ENCODE measurements around the gene LCORL. TPM values are rescaled to one million over a fixed set of nuclear protein-coding genes. Genes with fewer than 3 reads are reported as not detected.

The LCORL gene
- total and polyA plus RNA-seq, 11 donors = 1.3 to 12.1 (median 5.8) TPM

GRCh38 chr4:18020671-18021469, 685 bp downstream of the LCORL start:
- H3K4me3 ChIP-seq = peak overlapping the region; percentile 58 to 97 (median 90)
- intact Hi-C loops (cut with DNase I) = loop anchor here in 8 of 10 donors (1.0 to 10.0 kb wide), 4 partner anchors 206 to 214 kb away; partner anchors contain the start of genes DCAF16 (in 7 of the 8) and NCAPG (in 7 of the 8)
- H3K27me3 ChIP-seq = no peaks in the 10 kb centered on the region
- no peaks in the 10 kb centered on the region for H3K36me3 ChIP-seq
- H3K9me3 ChIP-seq = no peaks in the 10 kb centered on the region
- WGBS, 4 donors = 0 to 1% (median 1%) methylated on average over 22 to 90 of the region's 90 CpGs
- peaks cover 0 to 31% (median 9%) of the 10 kb centered on the region in 12 donors for H3K4me1 ChIP-seq
- peak in 3 of 4 donors; percentile 24 to 57 (median 52) for ATAC-seq
- peak; percentile 72 to 80 (median 75) for DNase-seq
- TF ChIP-seq CTCF (IDR thresholded peaks at IDR 0.05) (peak in 4 of 12 donors; percentile 9 to 41 (median 26)), POLR2A (IDR thresholded peaks at IDR 0.05) (no peak)
- H3K27ac ChIP-seq = peak overlapping the region; percentile 85 to 97 (median 95)

- Histone ChIP-seq H3K4me1 (peaks cover 0 to 30% (median 9%) of the 10 kb centered on the region in 12 donors), H3K36me3 (no peaks in the 10 kb centered on the region), H3K9me3 (no peaks in the 10 kb centered on the region), H3K27me3 (no peaks in the 10 kb centered on the region), H3K27ac (peak overlapping the region in 6 of 12 donors; percentile 91 to 97 (median 96)), H3K4me3 (peak overlapping the region; percentile 58 to 97 (median 90))
- ATAC-seq (no peak), DNase-seq (no peak)
- TF ChIP-seq POLR2A (IDR thresholded peaks at IDR 0.05) (no peak), CTCF (IDR thresholded peaks at IDR 0.05) (no peak)
- 5 to 10% (median 6%) methylated on average over 16 of the region's 16 CpGs for WGBS, 4 donors
- intact Hi-C loops (cut with DNase I) = loop anchor here in 7 of 10 donors (5.0 to 10.0 kb wide), 3 partner anchors 205 to 213 kb away; partner anchors contain the start of genes DCAF16 (in 6 of the 7) and NCAPG (in 6 of the 7)
Observed at GRCh38 chr4:18020145-18020670, 1.3 kb downstream of the LCORL start.

GRCh38 chr4:18014269-18014668, 7.3 kb downstream of the LCORL start:
- Histone ChIP-seq H3K27me3 (no peaks in the 10 kb centered on the region), H3K9me3 (no peaks in the 10 kb centered on the region), H3K36me3 (no peaks in the 10 kb centered on the region), H3K4me1 (peaks cover 0 to 29% (median 16%) of the 10 kb centered on the region in 12 donors), H3K4me3 (no peak overlapping the region), H3K27ac (no peak overlapping the region)
- intact Hi-C loops (cut with DNase I) = no loop called here
- DNase-seq (no peak), ATAC-seq (no peak)
- 69 to 90% (median 81%) methylated on average over 1 of the region's 1 CpG for WGBS, 4 donors
- TF ChIP-seq CTCF (IDR thresholded peaks at IDR 0.05) = no peak
- no peak for TF ChIP-seq POLR2A (IDR thresholded peaks at IDR 0.05)

- no peak for ATAC-seq
- TF ChIP-seq POLR2A (IDR thresholded peaks at IDR 0.05) = no peak
- WGBS, 4 donors = 81 to 88% (median 83%) methylated on average over 3 of the region's 3 CpGs
Observed at GRCh38 chr4:18012807-18013462, 8.6 kb downstream of the LCORL start.

More at GRCh38 chr4:18012807-18013462, 8.6 kb downstream of the LCORL start:
- H3K9me3 ChIP-seq = no peaks in the 10 kb centered on the region
- H3K4me1 ChIP-seq = peaks cover 0 to 27% (median 17%) of the 10 kb centered on the region in 12 donors
- H3K4me3 ChIP-seq = no peak overlapping the region
- intact Hi-C loops (cut with DNase I) = no loop called here
- no peak for DNase-seq
- no peaks in the 10 kb centered on the region for H3K27me3 ChIP-seq
- no peaks in the 10 kb centered on the region for H3K36me3 ChIP-seq
- no peak overlapping the region for H3K27ac ChIP-seq

Measured in heart left ventricle (tissue), 16 donors.